IPS-15b (cell line): ENCODE results near the gene PCIF1.

Experiments
- H3K27me3 ChIP-seq: one replicate; pipeline ENCODE4 v1.6.1; 2013; ENCODE audit warnings: low read length; ENCODE audit not compliant: control insufficient read depth, insufficient read depth
- H3K36me3 ChIP-seq: one replicate; pipeline ENCODE4 v1.6.1; 2013; ENCODE audit warnings: low read length; ENCODE audit not compliant: control insufficient read depth, insufficient read depth
- H3K4me1 ChIP-seq: one replicate; pipeline ENCODE4 v1.6.1; 2013; ENCODE audit warnings: mild to moderate bottlenecking, low read length; ENCODE audit not compliant: control insufficient read depth, insufficient read depth
- H3K4me3 ChIP-seq: one replicate; pipeline ENCODE4 v1.5.1; 2013; ENCODE audit warnings: low read depth, low read length
- H3K9ac ChIP-seq: one replicate; pipeline ENCODE4 v1.6.1; 2013; ENCODE audit warnings: low read depth, mild to moderate bottlenecking, low read length
- H3K9me3 ChIP-seq: one replicate; pipeline ENCODE4 v1.6.1; 2013; ENCODE audit warnings: mild to moderate bottlenecking, low read length; ENCODE audit not compliant: control insufficient read depth, insufficient read depth

The PCIF1 gene

GRCh38 chr20:45908084-45908483 lies 26.4 kb upstream of the PCIF1 start:
- no peak overlapping the region for H3K4me3 ChIP-seq
- peaks cover 26% of the 10 kb centered on the region for H3K36me3 ChIP-seq
- no peak overlapping the region for H3K9ac ChIP-seq
- H3K9me3 ChIP-seq, result no peaks in the 10 kb centered on the region
- H3K4me1 ChIP-seq, result peaks cover 3% of the 10 kb centered on the region
- peaks cover 3% of the 10 kb centered on the region for H3K27me3 ChIP-seq

DNA sequence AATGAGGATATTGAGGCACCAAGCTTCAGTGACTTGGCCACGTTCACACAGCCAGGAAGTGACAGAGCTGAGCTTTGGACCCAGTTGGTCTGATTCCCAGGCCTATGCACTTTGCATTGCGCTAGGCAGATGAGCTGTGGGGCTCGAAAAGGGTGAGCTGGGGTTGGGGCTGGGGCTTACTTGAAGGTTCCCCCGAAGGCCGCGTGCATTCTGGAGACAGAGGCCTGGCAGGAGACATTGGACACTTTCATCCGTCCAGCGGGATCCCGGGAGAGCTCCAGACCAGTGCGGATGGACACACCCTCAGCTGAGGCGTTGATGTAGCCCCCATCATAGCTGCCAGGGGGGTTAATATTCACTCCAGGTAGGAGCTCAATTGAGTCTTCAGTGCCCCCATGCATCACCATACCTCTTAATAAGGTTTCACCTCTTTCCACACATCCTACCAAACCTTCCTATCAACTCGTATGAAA lies 25.1 kb upstream of the PCIF1 start:
- Histone ChIP-seq H3K4me1 (peaks cover 3% of the 10 kb centered on the region), H3K36me3 (peaks cover 22% of the 10 kb centered on the region), H3K27me3 (peaks cover 3% of the 10 kb centered on the region), H3K4me3 (no peak overlapping the region), H3K9ac (no peak overlapping the region), H3K9me3 (no peaks in the 10 kb centered on the region)

- Histone ChIP-seq H3K36me3 (peaks cover 15% of the 10 kb centered on the region), H3K9ac (no peak overlapping the region), H3K4me1 (peaks cover 3% of the 10 kb centered on the region), H3K27me3 (peaks cover 3% of the 10 kb centered on the region), H3K9me3 (no peaks in the 10 kb centered on the region), H3K4me3 (peak overlapping the region; percentile 18)
Observed at GRCh38 chr20:45909817-45910669, 24.4 kb upstream of the PCIF1 start.

DNA sequence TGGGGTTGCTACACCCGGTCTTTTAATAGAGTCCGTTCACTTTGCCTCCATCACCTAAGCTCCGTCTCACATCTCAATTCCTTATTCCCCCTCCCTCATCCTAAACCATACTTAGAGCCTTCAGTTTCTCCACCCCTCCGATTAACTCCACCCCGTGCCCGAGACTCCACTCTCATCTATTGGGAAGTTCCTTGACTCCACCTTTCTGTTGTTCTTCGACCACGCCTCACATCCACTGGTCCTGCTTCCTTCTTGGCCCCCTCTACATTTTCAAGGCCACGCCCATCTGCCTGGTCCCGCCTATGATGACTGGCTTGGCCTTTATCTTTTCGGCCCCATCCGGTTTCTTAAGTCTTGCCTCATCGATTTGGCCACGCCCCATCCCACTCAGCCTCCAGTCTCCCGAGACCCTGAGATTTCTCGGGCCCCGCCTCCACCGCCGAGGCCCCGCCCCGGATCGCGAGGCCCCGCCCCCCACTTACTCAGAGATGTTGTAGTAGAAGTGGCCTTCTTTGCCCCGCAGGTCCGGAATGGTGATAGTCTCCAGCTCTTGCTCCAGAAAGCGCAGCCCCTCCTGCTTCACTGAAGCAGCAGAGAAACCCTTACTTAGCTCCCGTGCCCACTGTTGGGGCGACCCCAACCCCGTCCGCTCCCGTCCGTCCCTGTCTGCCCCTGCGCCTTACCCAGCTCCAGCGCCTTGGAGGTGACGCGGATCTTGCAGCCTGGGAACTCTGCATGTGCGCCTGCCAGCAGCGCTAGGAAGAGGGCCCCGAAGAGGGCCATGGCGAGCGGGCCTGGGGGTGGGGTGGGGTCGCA lies 23.6 kb upstream of the PCIF1 start:
- H3K9ac ChIP-seq, result peak overlapping the region; percentile 79
- H3K4me3 ChIP-seq, result peak overlapping the region; percentile 85
- peaks cover 3% of the 10 kb centered on the region for H3K27me3 ChIP-seq
- H3K9me3 ChIP-seq, result no peaks in the 10 kb centered on the region
- H3K36me3 ChIP-seq, result peaks cover 12% of the 10 kb centered on the region
- peaks cover 3% of the 10 kb centered on the region for H3K4me1 ChIP-seq

DNA sequence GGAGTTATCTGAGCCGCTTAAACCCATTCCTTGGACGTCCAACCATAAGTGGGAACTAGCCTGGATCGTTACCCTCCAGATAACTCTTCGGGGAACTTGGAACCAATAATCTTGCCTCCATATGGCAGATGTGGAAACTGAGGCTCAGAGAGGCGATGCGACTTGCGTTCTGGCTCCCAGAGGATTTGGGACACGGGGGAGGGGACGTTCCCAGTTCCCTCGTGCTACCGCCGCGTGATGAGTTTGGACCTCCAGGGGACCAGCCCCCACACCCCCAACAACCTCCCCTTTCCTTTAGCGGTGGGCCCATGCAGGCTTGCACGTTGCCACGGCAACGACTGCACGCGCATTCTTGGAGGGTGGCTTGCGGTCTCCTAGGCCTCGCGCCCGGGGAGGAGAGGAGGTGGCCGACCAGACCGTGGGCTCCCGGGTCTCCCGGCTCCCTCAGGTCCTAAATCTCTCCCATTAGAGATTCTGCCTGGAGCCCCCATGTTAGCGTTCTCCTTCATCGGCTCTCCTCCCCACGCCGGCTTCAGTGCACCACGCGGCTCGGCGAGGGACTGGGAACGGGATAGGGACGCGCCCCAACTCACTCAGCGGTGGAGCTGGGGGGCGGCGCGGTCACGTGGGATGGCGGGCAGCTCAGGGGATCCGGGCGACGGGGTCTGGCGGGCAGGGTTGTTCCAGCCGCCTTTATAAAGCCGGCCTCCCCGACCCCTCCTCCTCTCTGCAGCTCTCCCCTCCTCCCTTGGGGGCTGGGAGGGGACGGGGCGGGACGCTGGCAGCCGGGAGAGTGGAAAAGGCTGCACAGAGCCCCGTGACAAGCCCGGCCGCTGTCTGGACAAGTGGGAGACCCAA lies 22.8 kb upstream of the PCIF1 start, which contains the start of gene PLTP:
Gene PLTP (minus strand): TSS at position 670 of the 858 bp plus-strand sequence. CDS start 703 bp downstream, outside the sequence.
- Histone ChIP-seq H3K9me3 (no peaks in the 10 kb centered on the region), H3K4me1 (peaks cover 3% of the 10 kb centered on the region), H3K9ac (peak within 1 kb of the TSS; percentile 79), H3K36me3 (peaks cover 12% of the 10 kb centered on the region), H3K4me3 (peak within 1 kb of the TSS; percentile 85), H3K27me3 (peaks cover 3% of the 10 kb centered on the region)

GRCh38 chr20:45912344-45912682 lies 22.2 kb upstream of the PCIF1 start:
- no peak overlapping the region for H3K9ac ChIP-seq

DNA sequence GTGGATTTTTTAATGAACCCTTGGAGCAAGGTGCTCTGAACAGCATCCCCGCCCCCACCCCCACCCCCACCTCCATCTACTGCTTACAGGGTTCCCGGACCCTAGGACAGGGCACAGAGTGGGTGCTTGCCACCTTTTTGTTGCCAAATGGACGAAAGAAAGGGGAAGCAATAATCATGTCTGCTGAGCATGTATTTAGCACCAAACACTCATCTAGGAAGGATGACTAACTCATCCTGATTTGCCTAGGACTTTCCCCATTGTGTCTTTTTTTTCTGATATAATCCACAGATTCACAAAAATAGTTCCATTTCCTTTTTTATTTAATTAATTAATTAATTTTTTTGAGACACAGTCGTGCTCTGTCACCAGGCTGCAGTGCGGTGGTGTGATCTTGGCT lies 21.4 kb upstream of the PCIF1 start:
- no peak overlapping the region for H3K4me3 ChIP-seq
- H3K9ac ChIP-seq, result no peak overlapping the region

More at GRCh38 chr20:45912344-45912682, 22.2 kb upstream of the PCIF1 start:
- Histone ChIP-seq H3K4me1 (peaks cover 3% of the 10 kb centered on the region), H3K4me3 (peak overlapping the region; percentile 85), H3K36me3 (peaks cover 10% of the 10 kb centered on the region), H3K9me3 (no peaks in the 10 kb centered on the region), H3K27me3 (peaks cover 3% of the 10 kb centered on the region)

DNA sequence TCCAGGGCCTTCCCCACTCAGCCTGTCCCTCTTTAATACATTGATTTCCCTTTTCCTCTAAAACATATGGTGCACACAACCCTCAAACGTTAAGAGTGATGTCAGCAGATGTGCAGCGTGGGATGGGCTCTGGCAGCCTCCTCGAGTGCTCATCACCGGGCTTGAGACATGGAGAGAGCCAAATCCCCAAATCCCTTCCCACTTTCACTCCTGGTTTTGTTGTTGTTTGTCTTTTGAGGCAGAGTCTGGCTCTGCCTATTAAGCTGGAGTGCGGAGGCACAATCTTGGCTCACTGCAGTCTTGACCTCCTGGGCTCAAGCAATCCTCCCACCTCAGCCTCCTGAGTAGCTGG lies 16.7 kb upstream of the PCIF1 start:
- no peaks in the 10 kb centered on the region for H3K4me1 ChIP-seq

More for the DNA sequence above, 21.4 kb upstream of the PCIF1 start:
- Histone ChIP-seq H3K27me3 (peaks cover 3% of the 10 kb centered on the region), H3K4me1 (peaks cover 3% of the 10 kb centered on the region), H3K36me3 (peaks cover 4% of the 10 kb centered on the region), H3K9me3 (no peaks in the 10 kb centered on the region)

GRCh38 chr20:45918182-45918737 lies 16.2 kb upstream of the PCIF1 start:
- Histone ChIP-seq H3K9me3 (no peaks in the 10 kb centered on the region), H3K27me3 (no peaks in the 10 kb centered on the region), H3K4me1 (no peaks in the 10 kb centered on the region), H3K36me3 (no peaks in the 10 kb centered on the region), H3K4me3 (no peak overlapping the region), H3K9ac (no peak overlapping the region)

More for the DNA sequence above, 16.7 kb upstream of the PCIF1 start:
- H3K36me3 ChIP-seq, result no peaks in the 10 kb centered on the region
- H3K9me3 ChIP-seq, result no peaks in the 10 kb centered on the region
- H3K27me3 ChIP-seq, result no peaks in the 10 kb centered on the region
- H3K4me3 ChIP-seq, result no peak overlapping the region
- no peak overlapping the region for H3K9ac ChIP-seq

DNA sequence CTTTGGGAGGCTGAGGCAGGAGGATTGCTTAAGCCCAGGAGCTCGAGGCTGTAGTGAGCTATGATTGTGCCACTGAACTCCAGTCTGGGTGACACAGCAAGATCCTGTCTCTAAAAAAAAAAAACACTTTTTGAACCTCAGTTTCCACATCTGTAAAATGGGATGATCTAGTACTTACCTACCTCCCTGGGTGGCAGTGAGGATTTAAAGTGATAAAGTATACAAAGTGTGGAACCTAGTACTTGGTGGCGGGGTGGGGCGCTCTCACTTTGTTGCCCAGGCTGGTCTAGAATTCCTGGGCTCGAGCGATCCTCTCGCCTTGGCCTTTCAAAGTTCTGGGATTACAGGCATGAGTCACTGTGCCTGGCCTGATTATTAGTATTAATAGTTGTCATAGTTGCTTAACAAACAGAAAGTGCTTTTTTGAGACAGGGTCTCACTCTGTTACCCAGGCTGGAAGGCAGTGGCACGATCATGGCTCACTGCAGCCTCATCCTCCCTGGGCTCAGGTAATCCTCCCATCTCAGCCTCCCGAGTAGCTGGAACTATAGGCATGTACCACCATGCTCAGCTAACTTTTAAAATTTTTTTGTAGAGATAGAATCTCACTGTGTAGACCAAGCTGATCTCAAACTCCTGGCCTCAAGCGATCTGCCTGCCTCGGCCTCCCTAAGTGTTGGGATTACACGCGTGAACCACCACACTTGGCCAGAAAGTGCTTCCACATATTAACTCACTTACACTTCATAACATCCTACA lies 15.5 kb upstream of the PCIF1 start:
- Histone ChIP-seq H3K9me3 (no peaks in the 10 kb centered on the region), H3K9ac (no peak overlapping the region), H3K4me1 (no peaks in the 10 kb centered on the region), H3K4me3 (no peak overlapping the region), H3K27me3 (no peaks in the 10 kb centered on the region), H3K36me3 (no peaks in the 10 kb centered on the region)
